ENCODE data around the gene ALDH1B1.

The ALDH1B1 gene

GRCh38 chr9:38441347-38442085 lies 49.0 kb downstream of the ALDH1B1 start:
- no peak for DNase-seq

GRCh38 chr9:38442473-38443096 lies 50.1 kb downstream of the ALDH1B1 start:
- no peak for DNase-seq

GRCh38 chr9:38443181-38443580 lies 50.7 kb downstream of the ALDH1B1 start:
- DNase-seq: no peak

- DNase-seq: no peak
Observed at GRCh38 chr9:38443597-38443996, 51.1 kb downstream of the ALDH1B1 start.

GRCh38 chr9:38445154-38446043 lies 52.9 kb downstream of the ALDH1B1 start:
- no peak for DNase-seq

GRCh38 chr9:38447703-38448102 lies 55.2 kb downstream of the ALDH1B1 start:
- DNase-seq: no peak
